KMS-11 (cell line): ENCODE results near the gene HGS.

ENCODE experiments used
- H2AFZ ChIP-seq: fragments of 200-600 bp; sonication (generic); 2 replicates; pipeline ENCODE4 v1.6.1; 2016; ENCODE audit warnings: antibody characterized with exemption, mixed run types, low read depth
- H3K27ac ChIP-seq: fragments of 200-600 bp; sonication (generic); 2 replicates; pipeline ENCODE4 v1.6.1; 2016; ENCODE audit warnings: mild to moderate bottlenecking, mixed run types
- H3K27me3 ChIP-seq: fragments of 200-600 bp; sonication (generic); 2 replicates; pipeline ENCODE4 v1.6.1; 2017; ENCODE audit warnings: mild to moderate bottlenecking, low read depth, mixed run types, moderate library complexity; ENCODE audit not compliant: insufficient read depth
- H3K36me3 ChIP-seq: fragments of 200-600 bp; sonication (generic); 2 replicates; pipeline ENCODE4 v1.6.1; 2017; ENCODE audit warnings: mild to moderate bottlenecking, mixed run types; ENCODE audit not compliant: insufficient read depth
- H3K4me1 ChIP-seq: fragments of 200-600 bp; sonication (generic); 2 replicates; pipeline ENCODE4 v1.6.1; 2016; ENCODE audit warnings: mild to moderate bottlenecking, low read depth, mixed run types; ENCODE audit not compliant: poor library complexity, severe bottlenecking
- H3K4me2 ChIP-seq: fragments of 200-600 bp; sonication (generic); 2 replicates; pipeline ENCODE4 v1.7.0; 2016; ENCODE audit warnings: mild to moderate bottlenecking, mixed run types
- H3K4me3 ChIP-seq: fragments of 200-600 bp; sonication (generic); IDR thresholded peaks from 2 replicates; pipeline ENCODE4 v1.6.1; 2017; ENCODE audit warnings: low read depth, low read length, mixed read lengths; ENCODE audit not compliant: insufficient read depth
- H3K79me2 ChIP-seq: fragments of 200-600 bp; sonication (generic); 2 replicates; pipeline ENCODE4 v1.6.1; 2016; ENCODE audit warnings: low read depth, mixed run types; ENCODE audit not compliant: insufficient read depth
- H3K9ac ChIP-seq: fragments of 200-600 bp; sonication (generic); 2 replicates; pipeline ENCODE4 v1.6.1; 2016; ENCODE audit warnings: mild to moderate bottlenecking, mixed run types
- H4K20me1 ChIP-seq: fragments of 200-600 bp; sonication (generic); 2 replicates; pipeline ENCODE4 v1.6.1; 2016; ENCODE audit warnings: mild to moderate bottlenecking, mixed run types; ENCODE audit not compliant: insufficient read depth
- CTCF ChIP-seq: fragments of 200-600 bp; sonication (generic); conservative IDR thresholded peaks from 2 replicates; pipeline ENCODE4 v1.6.1; 2017; ENCODE audit warnings: low read depth, mild to moderate bottlenecking, antibody characterized with exemption, low read length, moderate library complexity, mixed read lengths

HGS gene

GRCh38 chr17:81740395-81740961 is 56.7 kb downstream of the HGS start:
- Histone ChIP-seq H3K4me1 (no peaks in the 10 kb centered on the region), H3K79me2 (no peaks in the 10 kb centered on the region), H4K20me1 (no peaks in the 10 kb centered on the region), H3K4me2 (no peak overlapping the region), H3K36me3 (no peaks in the 10 kb centered on the region), H3K27ac (no peak overlapping the region), H2AFZ (no peak overlapping the region), H3K9ac (no peak overlapping the region), H3K4me3 (no peak overlapping the region), H3K27me3 (peaks cover 37% of the 10 kb centered on the region; the same call in 1 of the 2 replicates)
- no peak for TF ChIP-seq CTCF

- Histone ChIP-seq H3K4me1 (no peaks in the 10 kb centered on the region), H3K27me3 (peaks cover 32% of the 10 kb centered on the region; the same call in 1 of the 2 replicates), H3K36me3 (no peaks in the 10 kb centered on the region), H3K4me3 (no peak overlapping the region), H2AFZ (no peak overlapping the region), H3K4me2 (no peak overlapping the region), H3K9ac (no peak overlapping the region), H4K20me1 (no peaks in the 10 kb centered on the region), H3K79me2 (no peaks in the 10 kb centered on the region), H3K27ac (no peak overlapping the region)
- TF ChIP-seq CTCF: no peak
These were observed 57.3 kb downstream of the HGS start for GRCh38 chr17:81741049-81741593.

DNA sequence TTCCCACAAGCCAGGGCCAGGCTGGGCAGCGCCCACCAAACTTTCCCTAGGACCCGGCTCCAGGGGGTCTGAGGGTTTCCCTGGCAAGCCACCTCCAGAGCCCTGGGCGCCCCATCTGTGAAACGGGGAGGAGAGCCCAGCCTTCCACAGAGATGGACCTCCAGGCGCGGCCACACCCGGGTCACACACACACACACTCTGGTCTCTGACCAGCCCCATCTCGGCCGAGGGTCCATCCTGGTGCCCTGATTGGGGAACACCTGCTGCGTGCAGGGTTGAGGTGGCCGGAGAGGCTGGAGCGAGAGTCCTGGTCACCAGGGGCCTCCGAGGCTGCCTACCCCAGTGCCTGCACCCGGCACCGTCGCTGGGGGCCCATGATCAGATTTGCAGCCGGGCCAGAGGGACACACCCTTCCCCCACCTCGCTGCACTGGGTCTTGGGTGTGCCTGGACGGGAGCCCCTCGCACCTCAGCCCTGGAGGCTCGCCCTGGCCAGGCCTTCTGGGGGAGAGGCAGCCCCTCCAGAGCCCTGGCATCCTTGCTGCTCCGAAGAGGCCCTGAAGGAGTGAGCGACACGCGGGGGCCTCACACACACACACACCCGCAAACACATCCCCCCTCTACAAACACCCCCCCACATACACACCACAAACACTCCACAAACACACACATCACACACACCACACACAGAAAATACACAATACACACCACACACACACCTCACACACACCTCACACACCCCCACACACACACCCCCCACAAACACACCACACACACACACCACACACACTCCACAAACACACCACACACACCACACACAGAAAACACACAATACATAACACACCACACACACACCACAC is 58.0 kb downstream of the HGS start:
- H3K27me3 ChIP-seq: peaks cover 26% of the 10 kb centered on the region; the same call in 1 of the 2 replicates
- H3K4me2 ChIP-seq: no peak overlapping the region
- H2AFZ ChIP-seq: no peak overlapping the region
- no peak overlapping the region for H3K9ac ChIP-seq
- H3K79me2 ChIP-seq: no peaks in the 10 kb centered on the region
- no peak overlapping the region for H3K4me3 ChIP-seq
- no peaks in the 10 kb centered on the region for H4K20me1 ChIP-seq
- no peak overlapping the region for H3K27ac ChIP-seq
- H3K36me3 ChIP-seq: no peaks in the 10 kb centered on the region
- TF ChIP-seq CTCF: no peak
- no peaks in the 10 kb centered on the region for H3K4me1 ChIP-seq
